Mesenteric fat pad (tissue), 1 donor: ENCODE measurements around the gene COL12A1. TPM values are rescaled to one million over a fixed set of nuclear protein-coding genes. Genes with fewer than 3 reads are reported as not detected.

ENCODE experiments used
- DNase-seq: peaks from one replicate; pipeline ENCODE4 v3.0.0-alpha.2; 2020; ENCODE audit warnings: low spot score
- long read RNA-seq: library from polyadenylated mRNA; unstranded; transcript quantifications from one replicate; pipeline ENCODE4 v2.0.0, GENCODE V29; 2020
- total RNA-seq: library from RNA; stranded (reverse); fragmentation: NEBNext Ultra II Directional; extraction: Animal tissue kit (Norgen Biotek cat#: 25700); gene quantifications from one replicate; pipeline ENCODE4 v1.2.1, GENCODE V29; 2021
- donor health status: DM: yes; HTN: yes; CAD: no.

The COL12A1 gene
- 376 TPM for total RNA-seq
- long read RNA-seq, partial matches to known transcripts = 60 of 98 reads
- long read RNA-seq, other reads (novel, unspliced or antisense) = 37 of 98 reads

DNA sequence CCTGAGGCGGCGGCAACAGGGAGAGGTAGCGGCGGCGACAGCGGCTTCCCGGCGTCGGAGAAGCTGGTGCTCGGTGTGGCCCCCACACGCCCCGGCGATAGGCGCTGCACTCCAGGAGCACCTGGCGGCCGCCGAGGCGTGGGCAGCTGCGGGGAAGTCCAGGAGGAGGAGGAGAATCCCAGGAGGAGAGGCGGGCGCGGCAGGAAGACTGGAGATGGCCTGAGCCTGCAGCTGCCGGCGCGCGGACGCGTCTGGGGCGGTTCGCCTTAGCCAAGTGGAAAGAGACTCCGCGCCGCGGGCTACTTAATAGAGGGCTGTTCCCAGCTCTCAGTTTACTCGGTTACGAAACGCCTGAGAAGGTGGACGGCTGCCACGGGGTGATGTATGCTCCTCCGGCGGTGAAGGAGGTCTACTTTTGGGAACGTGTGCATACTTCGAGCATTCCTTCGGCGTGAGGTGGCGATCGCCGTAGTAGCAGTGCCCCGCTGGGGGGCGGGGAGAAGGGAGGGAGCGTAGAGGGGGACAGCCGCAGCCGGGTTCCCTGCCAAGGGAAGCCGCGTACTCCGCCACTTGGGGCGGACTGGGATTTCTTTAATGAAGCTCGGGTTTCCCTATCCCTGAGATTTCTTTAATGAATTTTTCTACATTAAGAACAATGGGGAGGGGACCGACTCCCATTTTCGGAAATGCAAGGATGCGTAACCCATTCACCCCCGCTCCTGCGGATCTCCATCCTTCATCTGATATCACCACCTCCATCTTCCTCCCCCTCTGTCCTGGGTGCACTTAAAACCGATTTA lies at the start of gene COL12A1:
COL12A1 (minus strand) TSS at position 278 of the 800 bp plus-strand sequence. CDS start 3,261 bp downstream, outside the sequence.
- peak; percentile 94 for DNase-seq

DNA sequence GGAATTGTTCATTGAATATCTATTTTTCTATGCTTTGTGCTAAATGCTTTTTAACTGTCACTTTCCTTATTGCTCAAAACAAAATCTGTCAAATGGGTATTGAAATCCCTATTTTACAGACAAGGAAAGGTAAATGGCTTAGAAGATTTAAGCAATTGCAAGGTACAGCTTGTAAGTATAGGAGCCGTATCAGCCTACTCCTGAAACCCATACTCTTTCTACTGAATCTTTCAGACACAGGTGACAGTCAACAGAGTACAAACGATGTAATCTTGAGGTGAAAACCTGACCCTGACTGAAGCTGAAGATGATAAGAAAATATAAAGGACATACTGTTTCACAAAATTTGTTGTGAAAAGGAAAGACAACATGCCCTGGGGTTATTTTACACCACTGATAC lies 44.7 kb upstream of the COL12A1 start:
- no peak for DNase-seq

DNA sequence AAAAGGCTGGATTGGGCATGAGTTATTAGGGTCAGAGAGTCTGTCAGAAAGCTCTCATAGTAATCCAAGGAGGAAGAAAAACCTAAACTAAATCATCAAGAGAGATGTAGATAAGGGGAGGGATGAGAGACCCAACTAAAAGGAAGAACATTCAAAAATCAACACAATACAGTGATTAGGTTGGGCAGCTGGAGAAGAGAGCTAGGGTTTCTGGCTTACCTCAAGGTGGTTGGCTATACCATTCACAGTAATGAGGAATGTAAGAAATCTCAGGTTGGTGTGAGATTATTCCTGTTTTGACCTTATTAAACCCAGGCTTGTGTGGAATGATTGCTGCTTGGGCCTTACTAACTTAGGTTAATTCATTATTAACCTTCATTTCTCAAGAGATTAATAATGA lies 44.0 kb upstream of the COL12A1 start:
- DNase-seq = no peak

GRCh38 chr6:75246386-75246785 lies 40.5 kb upstream of the COL12A1 start:
- no peak for DNase-seq

- DNase-seq = no peak
Measured at GRCh38 chr6:75244063-75244584, 38.3 kb upstream of the COL12A1 start.

DNA sequence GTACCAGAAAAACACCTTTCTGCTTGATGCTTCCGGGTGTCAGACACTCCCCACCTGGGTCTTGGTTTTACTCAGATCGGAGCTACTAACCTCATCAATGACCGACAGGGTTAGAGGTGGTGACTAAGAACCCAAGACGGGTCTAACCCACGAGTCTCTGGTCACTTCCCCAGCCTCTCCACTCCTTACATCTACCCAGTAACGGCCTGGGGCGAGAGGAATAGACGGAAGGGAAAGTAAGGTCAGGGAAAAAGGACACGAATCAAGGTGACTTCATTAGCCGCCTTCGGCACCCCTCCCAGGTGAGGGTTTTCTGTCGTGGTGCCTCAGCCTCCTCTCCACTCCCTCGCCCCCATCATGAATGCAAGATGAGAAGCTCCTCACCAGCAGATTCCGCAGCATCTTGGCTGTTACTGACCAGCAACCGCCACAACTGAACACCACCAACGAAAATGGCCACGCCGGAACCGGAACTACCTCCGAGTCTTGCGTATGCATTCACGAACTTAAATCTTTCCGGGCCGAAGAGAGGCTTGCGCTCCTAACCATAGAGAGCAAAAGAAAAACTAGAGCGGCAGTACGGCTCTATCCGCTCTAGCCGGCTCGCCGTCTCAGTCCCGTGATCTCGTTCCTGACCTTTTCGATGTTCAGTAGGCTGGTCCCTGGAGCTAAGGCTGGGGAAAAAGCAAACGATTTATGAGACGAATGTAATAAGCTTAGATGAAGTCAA lies 37.6 kb upstream of the COL12A1 start, which contains the start of gene COX7A2:
COX7A2 (minus strand) TSS at position 469 of the 730 bp plus-strand sequence; CDS start at position 402, 67 bp downstream.
- peak; percentile 93 for DNase-seq

DNA sequence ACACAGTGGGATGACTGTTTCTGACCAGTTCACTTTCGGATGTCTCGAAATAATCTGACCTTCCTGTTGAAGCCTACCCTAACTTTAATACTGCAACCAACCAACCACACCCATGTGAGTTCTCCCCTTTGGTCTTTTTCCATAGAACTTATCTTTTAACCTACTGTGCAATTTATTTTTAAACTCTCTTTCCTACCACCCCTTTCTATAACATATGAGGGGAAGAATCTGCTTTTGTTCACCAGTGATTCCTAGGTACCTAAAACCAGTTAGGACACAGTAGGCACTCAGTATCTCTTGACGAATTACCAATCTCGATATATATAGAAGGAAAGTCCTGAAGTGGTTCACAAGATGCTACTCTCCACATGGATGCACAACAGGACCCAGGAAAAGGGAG lies 30.8 kb upstream of the COL12A1 start:
- no peak for DNase-seq

DNA sequence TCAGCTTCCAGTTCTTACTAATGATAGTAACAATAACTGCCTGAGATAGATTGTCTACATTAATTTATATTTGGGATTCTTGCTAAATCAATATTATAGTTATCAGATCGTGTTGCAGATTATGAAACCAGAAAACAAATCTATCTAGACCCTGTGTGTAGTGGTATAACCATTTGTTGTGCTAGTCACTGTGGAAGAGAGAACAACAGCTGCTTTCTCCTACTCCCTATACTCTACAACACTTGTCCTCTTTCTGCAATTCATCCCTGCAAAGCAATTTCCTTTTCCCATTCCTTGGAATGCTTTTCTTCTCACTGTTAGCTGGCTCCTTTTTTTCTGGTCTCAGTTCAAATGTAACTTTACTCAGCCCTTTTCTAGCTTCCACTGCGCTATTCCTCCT lies 29.4 kb upstream of the COL12A1 start:
- DNase-seq = no peak

DNA sequence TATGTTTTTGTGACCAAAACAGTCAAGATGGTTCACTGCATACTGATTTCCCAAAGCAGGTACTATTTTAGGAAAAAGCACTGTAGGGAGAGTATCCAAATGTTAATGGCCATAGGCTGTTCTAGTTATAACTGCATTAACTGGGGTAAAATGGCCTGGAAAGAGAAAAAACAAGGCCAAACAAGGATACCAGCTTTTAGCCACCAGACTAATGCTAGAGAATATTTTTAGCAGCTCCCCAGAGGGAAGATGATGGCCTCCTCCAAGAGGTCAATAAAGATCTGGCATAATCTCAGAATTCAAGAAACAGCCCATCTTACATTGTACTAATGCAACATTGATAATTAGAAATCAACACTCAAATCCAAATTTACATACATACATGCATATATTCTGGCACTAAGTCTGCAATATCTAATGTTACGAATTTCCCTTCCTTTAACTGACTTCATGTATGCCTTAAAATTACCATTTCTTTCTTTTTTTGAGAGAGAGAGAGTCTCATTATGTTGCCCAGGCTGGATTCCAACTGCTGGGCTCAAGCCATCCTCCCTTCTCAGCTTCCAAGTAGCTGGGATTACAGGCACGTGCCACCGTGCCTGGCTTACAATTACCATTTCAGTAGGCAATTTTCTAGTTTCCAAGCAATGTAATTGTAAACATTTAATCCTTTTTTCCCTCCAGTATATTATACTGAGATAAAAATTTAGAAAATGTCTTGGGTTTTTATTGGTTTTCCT lies 28.4 kb upstream of the COL12A1 start:
- DNase-seq = no peak

DNA sequence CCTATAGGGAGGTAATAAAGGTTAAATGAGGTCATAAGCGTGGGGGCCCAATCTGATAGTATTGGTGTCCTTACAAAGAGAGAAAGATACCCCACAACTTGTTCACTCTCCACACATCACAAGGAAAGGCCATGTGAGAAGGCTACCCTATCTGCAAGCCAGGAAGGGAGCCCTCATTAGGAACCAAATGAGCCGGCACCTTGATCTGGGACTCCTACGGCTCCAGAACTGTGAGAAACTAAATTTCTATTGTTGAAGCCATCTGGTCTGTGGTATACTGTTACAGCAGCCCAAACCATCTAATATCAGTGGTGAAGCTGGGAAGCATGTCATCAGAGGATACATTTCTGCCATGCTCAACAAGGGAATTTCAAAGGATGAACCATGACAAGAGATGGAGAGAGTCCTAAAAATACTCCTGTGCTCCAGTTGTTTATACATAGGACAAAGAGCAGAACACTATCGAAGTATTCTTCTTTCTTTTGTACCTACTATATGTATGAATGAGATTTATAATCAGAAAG lies 27.3 kb upstream of the COL12A1 start:
- no peak for DNase-seq

- DNase-seq = no peak
Measured at GRCh38 chr6:75230484-75231325, 24.9 kb upstream of the COL12A1 start.

DNA sequence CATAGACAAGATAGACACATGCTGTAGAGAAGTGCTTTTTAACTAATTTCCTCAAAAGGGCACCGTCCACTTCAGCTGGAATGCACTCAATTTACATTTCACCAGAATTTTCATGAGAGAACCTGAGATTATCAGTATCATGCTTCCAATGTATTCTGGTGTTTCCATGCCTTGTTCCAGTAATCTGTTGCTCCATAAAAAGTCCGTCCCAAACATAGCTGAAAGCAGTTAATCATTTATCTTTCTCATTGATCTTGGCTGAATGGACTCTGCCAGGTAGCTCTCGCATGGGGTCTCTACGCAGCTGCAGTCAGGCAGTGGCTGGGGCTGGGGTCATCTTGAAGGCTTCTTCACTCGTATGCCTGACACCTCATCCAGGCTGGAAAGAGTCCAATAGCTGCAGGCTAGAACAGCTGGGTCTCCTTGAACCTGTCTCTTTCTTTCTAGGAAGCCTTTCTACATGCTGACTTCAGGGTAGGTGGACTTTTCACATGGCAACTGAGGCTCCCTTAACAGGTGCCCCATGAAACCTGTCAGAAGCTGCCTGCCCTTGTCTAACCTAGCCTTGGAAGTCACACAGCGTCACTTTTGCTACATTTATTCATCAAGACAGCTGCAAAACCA lies 18.6 kb upstream of the COL12A1 start:
- DNase-seq = no peak

- DNase-seq = no peak
Measured at GRCh38 chr6:75223428-75223827, 17.6 kb upstream of the COL12A1 start.

DNA sequence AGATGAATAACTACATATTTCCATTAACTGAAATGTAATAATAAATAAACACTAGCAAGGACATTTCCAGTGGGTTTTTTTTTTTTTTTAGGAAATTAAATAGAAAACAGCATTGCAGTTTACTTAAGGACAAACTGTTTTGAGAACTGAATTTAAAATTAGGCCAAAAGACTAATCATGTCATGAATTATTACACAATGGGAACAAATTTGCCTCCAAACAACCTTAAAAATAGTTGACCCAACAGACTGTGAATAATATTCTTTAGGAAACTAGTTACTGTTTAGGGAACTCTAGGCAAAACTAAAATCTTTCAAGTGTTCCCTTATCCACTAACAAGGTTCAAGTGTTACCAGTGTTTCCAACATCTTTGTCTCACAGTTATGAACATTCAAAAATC lies 16.4 kb upstream of the COL12A1 start:
- DNase-seq = no peak

- no peak for DNase-seq
Measured at GRCh38 chr6:75221116-75221515, 15.3 kb upstream of the COL12A1 start.

- DNase-seq = no peak
Measured at GRCh38 chr6:75220357-75220756, 14.5 kb upstream of the COL12A1 start.

DNA sequence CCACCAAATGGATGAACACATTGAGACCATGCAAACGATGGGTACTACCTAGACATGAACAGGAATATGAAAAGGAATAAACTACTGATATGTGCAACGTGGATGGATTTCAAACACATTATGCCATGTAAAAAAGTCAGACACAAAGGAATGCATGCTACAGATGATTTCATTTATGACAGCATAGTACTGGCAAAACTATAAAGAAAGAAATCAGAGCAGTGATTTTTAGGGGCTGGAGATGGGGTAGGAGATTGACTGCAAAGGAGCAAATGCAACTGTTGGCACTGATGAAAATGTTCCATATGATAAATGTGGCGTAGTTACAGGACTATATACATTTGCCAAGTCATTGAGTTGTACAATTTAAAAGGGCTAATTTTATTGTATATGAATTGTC lies 13.4 kb upstream of the COL12A1 start:
- DNase-seq = no peak

DNA sequence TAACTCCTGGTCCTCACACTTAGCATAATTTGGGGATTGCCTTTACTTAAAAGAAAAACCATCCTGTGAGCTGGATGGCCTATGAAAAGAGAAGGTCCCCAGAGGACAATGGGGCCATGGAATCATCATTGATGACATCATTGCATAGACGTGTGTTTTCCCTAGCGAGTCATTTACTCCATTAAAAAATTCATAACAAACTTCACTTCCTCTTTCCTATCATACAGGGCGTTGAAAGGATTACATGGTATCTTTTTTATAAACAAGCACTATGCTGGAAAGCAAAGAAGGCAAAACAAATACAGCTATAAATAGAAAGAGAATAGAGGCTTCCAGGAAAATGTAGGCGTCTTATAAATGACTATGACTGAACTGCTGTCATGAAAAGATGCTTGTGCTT lies 11.3 kb upstream of the COL12A1 start:
- DNase-seq = no peak

GRCh38 chr6:75215291-75215690 lies 9.4 kb upstream of the COL12A1 start:
- no peak for DNase-seq

DNA sequence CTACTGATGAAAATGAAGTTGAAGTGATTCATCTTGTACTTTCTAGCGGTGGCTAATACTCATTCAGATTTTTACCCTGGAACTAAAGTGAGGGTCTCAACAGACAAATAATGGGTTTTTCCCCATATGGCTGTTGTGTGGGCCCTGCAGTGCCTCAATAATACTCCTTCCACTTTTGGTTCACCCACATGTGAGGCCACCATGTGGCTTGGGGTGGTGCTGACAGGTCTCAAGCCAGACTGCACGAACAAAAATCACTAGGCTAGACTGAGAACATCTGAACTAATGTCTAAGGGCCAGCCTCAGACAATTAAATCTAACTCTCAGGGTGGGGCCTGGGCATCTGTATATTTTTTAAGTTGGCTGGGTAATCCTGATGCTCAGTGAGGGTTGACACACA lies 7.9 kb upstream of the COL12A1 start:
- no peak for DNase-seq
